ENCODE data around the gene BICDL2. TPM values are rescaled to one million over a fixed set of nuclear protein-coding genes. Genes with fewer than 3 reads are reported as not detected.
"Not testable (repeated sequence)": the region's sequence is repeated elsewhere in the genome, so short reads cannot be mapped to it uniquely, and the experiment has no call there.

The BICDL2 gene
- polyA plus RNA-seq, 1 donor from 2014 or later = 0.37 TPM

- H3K27ac ChIP-seq (ENCODE audit: low read length) = no peak overlapping the region
- H3K9me3 ChIP-seq (ENCODE audit: low read length) = no peaks in the 10 kb centered on the region
- no peaks in the 10 kb centered on the region for H3K9me2 ChIP-seq (ENCODE audit: insufficient read depth, low read length)
- no peak overlapping the region for H3K9ac ChIP-seq (ENCODE audit: low read length)
- no peaks in the 10 kb centered on the region for H3K79me2 ChIP-seq (replicated peaks; ENCODE audit: insufficient read depth, low read length)
- no peak for TF ChIP-seq POLR2AphosphoS5 (IDR thresholded peaks at IDR 0.05)
- H2AFZ ChIP-seq (ENCODE audit: low read depth, low read length) = no peak overlapping the region
- no peak overlapping the region for H3K4me3 ChIP-seq (ENCODE audit: low read length)
- H3K27me3 ChIP-seq (ENCODE audit: insufficient read depth, low read depth, low read length) = no peaks in the 10 kb centered on the region
- no peak overlapping the region for H3K4me2 ChIP-seq (ENCODE audit: low read length)
- H4K20me1 ChIP-seq (ENCODE audit: insufficient read depth) = no peaks in the 10 kb centered on the region
- no peaks in the 10 kb centered on the region for H3F3A ChIP-seq (ENCODE audit: insufficient read depth, low read length, poor library complexity, severe bottlenecking)
- no peaks in the 10 kb centered on the region for H3K36me3 ChIP-seq (ENCODE audit: insufficient read depth, low read length)
Measured at GRCh38 chr16:3056336-3057180, 19.8 kb upstream of the BICDL2 start.

DNA sequence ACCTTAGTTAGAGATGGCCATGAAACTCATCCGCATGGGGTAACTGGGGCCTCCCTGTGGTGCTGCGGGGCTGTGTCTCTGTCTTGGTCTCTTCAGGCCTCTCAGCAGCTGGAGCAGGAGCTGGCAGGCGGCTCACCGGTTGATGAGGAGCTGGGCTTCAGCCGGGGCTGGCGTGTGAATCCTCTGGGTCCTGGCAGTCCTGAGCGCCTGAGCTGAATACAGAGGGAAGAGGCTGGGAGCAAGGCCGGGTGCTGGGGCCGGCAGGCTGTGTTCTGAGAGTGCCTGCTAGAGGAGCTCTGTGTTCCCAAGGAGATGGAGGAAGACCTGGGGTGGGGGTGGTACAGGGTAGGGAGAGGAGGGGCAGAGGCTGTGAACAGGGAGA, 19.0 kb upstream of the BICDL2 start:
- not testable (repeated sequence) for H3K9ac ChIP-seq (ENCODE audit: low read length); H4K20me1 ChIP-seq (ENCODE audit: insufficient read depth); H3K27ac ChIP-seq (ENCODE audit: low read length); H3K9me2 ChIP-seq (ENCODE audit: insufficient read depth, low read length); H2AFZ ChIP-seq (ENCODE audit: low read depth, low read length); H3K4me2 ChIP-seq (ENCODE audit: low read length); H3K27me3 ChIP-seq (ENCODE audit: insufficient read depth, low read depth, low read length); H3K9me3 ChIP-seq (ENCODE audit: low read length); H3F3A ChIP-seq (ENCODE audit: insufficient read depth, low read length, poor library complexity, severe bottlenecking); H3K79me2 ChIP-seq (replicated peaks; ENCODE audit: insufficient read depth, low read length); H3K4me3 ChIP-seq (ENCODE audit: low read length); H3K36me3 ChIP-seq (ENCODE audit: insufficient read depth, low read length)

DNA sequence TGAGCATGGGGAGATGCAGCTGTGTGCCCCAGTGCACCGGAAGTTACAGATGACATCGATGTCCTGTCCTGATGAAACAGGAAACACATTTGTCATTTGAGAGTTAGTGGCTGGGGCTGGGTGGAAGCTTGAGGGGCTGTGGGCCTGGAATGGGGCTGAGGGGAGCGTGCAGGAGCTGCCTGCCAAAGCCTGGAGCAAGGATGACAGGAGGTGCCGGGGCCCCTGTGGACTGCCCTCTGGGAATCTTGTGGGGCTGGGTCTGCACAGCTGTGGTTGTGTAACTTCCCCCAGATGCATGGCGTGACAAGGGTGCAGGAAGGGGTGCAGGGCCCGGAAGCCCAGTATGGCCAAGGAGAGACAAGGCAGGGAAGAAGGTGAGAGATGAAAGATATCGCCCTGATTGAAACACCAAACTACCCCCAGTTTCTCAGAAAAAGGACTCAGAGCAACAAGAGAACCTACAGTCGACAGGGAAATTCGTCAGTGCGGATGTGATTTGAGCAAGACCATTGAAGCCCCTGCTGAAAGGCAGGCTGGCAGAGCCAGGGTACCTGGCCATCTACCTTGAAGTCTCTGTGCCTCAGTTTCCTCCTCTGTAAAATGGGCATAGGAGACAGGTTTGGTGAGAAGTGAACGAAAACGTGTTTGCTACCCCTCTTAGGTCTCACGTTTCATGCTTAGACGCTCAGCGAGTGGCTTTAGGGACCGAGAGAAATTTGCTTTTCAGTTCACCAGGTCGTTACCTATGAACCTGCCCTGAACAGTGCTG, 18.4 kb upstream of the BICDL2 start:
- Histone ChIP-seq H2AFZ (ENCODE audit: low read depth, low read length) (no peak overlapping the region), H3K36me3 (ENCODE audit: insufficient read depth, low read length) (no peaks in the 10 kb centered on the region), H4K20me1 (ENCODE audit: insufficient read depth) (no peaks in the 10 kb centered on the region), H3K4me2 (ENCODE audit: low read length) (no peak overlapping the region), H3K79me2 (replicated peaks; ENCODE audit: insufficient read depth, low read length) (no peaks in the 10 kb centered on the region), H3K27ac (ENCODE audit: low read length) (no peak overlapping the region), H3K9me2 (ENCODE audit: insufficient read depth, low read length) (no peaks in the 10 kb centered on the region), H3K9me3 (ENCODE audit: low read length) (no peaks in the 10 kb centered on the region), H3K9ac (ENCODE audit: low read length) (no peak overlapping the region), H3K27me3 (ENCODE audit: insufficient read depth, low read depth, low read length) (no peaks in the 10 kb centered on the region), H3F3A (ENCODE audit: insufficient read depth, low read length, poor library complexity, severe bottlenecking) (no peaks in the 10 kb centered on the region), H3K4me3 (ENCODE audit: low read length) (no peak overlapping the region)
- TF ChIP-seq, protein P1, sequence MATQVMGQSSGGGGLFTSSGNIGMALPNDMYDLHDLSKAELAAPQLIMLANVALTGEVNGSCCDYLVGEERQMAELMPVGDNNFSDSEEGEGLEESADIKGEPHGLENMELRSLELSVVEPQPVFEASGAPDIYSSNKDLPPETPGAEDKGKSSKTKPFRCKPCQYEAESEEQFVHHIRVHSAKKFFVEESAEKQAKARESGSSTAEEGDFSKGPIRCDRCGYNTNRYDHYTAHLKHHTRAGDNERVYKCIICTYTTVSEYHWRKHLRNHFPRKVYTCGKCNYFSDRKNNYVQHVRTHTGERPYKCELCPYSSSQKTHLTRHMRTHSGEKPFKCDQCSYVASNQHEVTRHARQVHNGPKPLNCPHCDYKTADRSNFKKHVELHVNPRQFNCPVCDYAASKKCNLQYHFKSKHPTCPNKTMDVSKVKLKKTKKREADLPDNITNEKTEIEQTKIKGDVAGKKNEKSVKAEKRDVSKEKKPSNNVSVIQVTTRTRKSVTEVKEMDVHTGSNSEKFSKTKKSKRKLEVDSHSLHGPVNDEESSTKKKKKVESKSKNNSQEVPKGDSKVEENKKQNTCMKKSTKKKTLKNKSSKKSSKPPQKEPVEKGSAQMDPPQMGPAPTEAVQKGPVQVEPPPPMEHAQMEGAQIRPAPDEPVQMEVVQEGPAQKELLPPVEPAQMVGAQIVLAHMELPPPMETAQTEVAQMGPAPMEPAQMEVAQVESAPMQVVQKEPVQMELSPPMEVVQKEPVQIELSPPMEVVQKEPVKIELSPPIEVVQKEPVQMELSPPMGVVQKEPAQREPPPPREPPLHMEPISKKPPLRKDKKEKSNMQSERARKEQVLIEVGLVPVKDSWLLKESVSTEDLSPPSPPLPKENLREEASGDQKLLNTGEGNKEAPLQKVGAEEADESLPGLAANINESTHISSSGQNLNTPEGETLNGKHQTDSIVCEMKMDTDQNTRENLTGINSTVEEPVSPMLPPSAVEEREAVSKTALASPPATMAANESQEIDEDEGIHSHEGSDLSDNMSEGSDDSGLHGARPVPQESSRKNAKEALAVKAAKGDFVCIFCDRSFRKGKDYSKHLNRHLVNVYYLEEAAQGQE (IDR thresholded peaks at IDR 0.05; ENCODE audit: borderline replicate concordance) = no peak
- no peak for TF ChIP-seq EP300 (conservative IDR thresholded peaks at IDR 0.05; ENCODE audit: poor library complexity, severe bottlenecking)
- TF ChIP-seq CTCF (IDR thresholded peaks at IDR 0.05; ENCODE audit: poor library complexity, severe bottlenecking) = no peak
- TF ChIP-seq EZH2 (IDR thresholded peaks at IDR 0.05; ENCODE audit: borderline replicate concordance, insufficient read depth, low read length, poor library complexity, severe bottlenecking) = no peak
- no peak for TF ChIP-seq POLR2AphosphoS5 (IDR thresholded peaks at IDR 0.05)
- no peak for TF ChIP-seq RAD21 (conservative IDR thresholded peaks at IDR 0.05)
- no peak for TF ChIP-seq SMC3 (conservative IDR thresholded peaks at IDR 0.05; ENCODE audit: poor library complexity)
- no peak for TF ChIP-seq TAF1 (IDR thresholded peaks at IDR 0.05; ENCODE audit: low read depth)
- TF ChIP-seq MXI1 (conservative IDR thresholded peaks at IDR 0.05; ENCODE audit: poor library complexity, severe bottlenecking) = no peak

DNA sequence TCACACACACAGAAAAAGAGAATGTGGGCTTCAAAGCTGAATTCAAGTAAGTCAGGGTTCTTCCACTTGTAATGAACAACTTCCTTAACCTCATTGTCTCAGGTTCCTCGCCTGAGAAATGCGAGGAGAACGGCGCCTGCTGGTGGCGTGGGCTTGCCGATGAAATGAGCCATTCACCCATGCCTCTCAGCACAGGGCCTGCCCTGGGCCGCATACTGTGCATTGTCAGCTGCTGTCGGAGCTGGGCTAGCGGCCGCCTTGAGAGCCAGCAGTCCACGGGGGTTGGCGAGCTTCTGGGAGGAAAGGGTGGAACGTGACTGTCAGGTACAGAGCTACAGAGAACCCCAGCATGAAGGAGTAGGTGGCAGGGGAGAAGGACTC, 16.6 kb upstream of the BICDL2 start:
- H3K9me2 ChIP-seq (ENCODE audit: insufficient read depth, low read length); H3K4me3 ChIP-seq (ENCODE audit: low read length); H3K27ac ChIP-seq (ENCODE audit: low read length); H3K79me2 ChIP-seq (replicated peaks; ENCODE audit: insufficient read depth, low read length); H3K36me3 ChIP-seq (ENCODE audit: insufficient read depth, low read length); H2AFZ ChIP-seq (ENCODE audit: low read depth, low read length); H3K4me2 ChIP-seq (ENCODE audit: low read length); H3K9me3 ChIP-seq (ENCODE audit: low read length); H4K20me1 ChIP-seq (ENCODE audit: insufficient read depth); H3F3A ChIP-seq (ENCODE audit: insufficient read depth, low read length, poor library complexity, severe bottlenecking); H3K9ac ChIP-seq (ENCODE audit: low read length): not testable (repeated sequence)
- peaks cover 13% of the 10 kb centered on the region for H3K27me3 ChIP-seq (ENCODE audit: insufficient read depth, low read depth, low read length)
